ENCODE data around the gene NOS1AP.

NOS1AP gene

GRCh38 chr1:162291000-162291399 lies 221.5 kb downstream of the NOS1AP start:
- TF ChIP-seq CTCF (conservative IDR thresholded peaks at IDR 0.05): no peak
- TF ChIP-seq ZFX (IDR thresholded peaks at IDR 0.05): no peak
- H3K27ac ChIP-seq: no peak overlapping the region

DNA sequence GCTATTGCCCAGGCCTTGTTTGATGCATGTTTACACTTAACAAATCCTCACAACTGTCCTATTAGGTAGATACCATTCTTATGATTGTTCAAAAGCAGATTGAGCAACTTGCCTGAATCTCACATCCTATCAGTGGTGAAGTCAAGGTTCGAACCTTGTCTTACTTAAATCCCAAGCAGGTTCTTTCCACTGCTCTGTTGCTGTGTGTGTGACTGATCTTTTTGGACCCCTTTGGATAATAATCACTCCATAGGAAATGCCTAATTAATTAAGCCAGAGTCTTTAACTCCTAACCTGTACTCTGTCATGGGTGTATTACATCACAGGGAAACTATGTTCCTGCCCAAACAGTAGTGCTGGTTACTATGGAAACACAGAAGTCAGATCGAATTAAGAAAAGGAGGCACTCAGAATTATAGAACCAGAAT lies 222.9 kb downstream of the NOS1AP start:
- TF ChIP-seq ZFX (IDR thresholded peaks at IDR 0.05): no peak
- no peak for TF ChIP-seq CTCF (conservative IDR thresholded peaks at IDR 0.05)
- H3K27ac ChIP-seq: no peak overlapping the region

DNA sequence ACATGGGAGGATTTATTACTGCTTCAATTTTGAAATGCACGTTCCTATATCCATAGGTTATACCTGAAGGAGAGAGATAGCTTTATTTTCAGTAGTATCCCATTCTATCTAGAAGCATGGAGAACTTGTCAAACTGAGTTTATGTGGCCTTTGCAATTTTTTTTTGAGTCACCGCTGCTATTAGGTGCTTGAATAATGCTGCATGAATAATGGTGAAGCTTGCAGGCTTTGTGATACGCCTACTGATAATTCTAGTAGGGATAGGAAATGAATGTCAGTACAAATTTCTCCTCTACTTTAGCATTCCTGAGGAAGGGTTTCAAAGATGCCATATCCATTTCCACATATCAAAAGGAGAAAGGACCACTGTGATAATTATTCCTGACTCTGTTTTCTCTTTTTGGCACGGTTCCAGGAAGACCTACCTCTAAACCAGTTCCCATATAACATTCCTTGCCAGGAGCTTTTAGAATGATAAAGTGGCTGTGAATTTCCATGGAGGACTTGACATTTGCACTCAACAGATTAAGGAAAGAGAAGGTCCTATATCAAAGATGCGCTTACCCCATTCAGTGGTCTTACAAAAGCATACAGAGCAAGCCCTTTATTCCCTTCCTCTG lies 223.7 kb downstream of the NOS1AP start:
- H3K27ac ChIP-seq: no peak overlapping the region

GRCh38 chr1:162294015-162294414 lies 224.5 kb downstream of the NOS1AP start:
- H3K27ac ChIP-seq: no peak overlapping the region
- TF ChIP-seq CTCF (conservative IDR thresholded peaks at IDR 0.05) (no peak), ZFX (IDR thresholded peaks at IDR 0.05) (no peak)

More for the DNA sequence above, 223.7 kb downstream of the NOS1AP start:
- TF ChIP-seq CTCF (conservative IDR thresholded peaks at IDR 0.05) (no peak), ZFX (IDR thresholded peaks at IDR 0.05) (no peak)

DNA sequence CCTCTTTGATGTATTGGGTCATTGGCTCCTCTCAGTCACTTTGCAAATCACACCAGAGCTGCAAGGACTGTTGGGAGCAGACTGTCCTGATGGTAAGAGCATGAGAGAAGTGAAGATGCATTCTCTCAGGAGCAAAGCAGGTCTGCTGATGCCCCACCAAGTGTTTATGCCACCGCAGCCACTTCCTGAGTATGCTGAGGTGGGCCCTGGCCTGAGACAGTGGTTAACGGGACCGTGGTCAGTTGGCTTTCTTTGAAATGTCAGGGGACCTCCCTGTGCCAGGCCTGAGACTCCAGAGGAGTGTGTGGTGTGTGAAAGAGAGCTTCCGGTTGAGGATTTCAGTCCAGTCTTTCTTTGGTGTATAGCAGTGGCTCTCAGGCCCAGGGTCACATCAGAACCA lies 227.7 kb downstream of the NOS1AP start:
- H3K27ac ChIP-seq: no peak overlapping the region
- TF ChIP-seq CTCF (conservative IDR thresholded peaks at IDR 0.05): no peak
- TF ChIP-seq ZFX (IDR thresholded peaks at IDR 0.05): no peak

DNA sequence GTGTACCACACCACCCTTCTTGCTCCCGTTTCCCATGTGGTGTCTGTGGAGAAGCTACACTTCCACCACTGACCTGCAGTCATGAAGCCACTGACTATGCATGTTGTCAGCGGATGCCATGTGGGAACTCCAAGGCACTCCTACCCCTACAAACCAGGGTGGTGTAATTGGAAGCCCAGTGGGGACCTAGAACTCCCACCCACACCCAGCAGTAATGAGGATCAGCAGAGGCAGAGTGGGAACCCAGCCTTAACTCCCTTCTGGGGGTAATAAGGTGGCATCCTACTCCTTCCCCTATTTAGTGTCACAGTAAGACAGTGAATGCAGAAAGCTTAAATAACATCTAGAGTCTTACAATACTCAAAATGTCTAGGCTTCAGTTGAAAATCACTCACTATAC lies 228.8 kb downstream of the NOS1AP start:
- no peak for TF ChIP-seq CTCF (conservative IDR thresholded peaks at IDR 0.05)
- TF ChIP-seq ZFX (IDR thresholded peaks at IDR 0.05): no peak
- H3K27ac ChIP-seq: no peak overlapping the region

GRCh38 chr1:162299018-162299417 lies 229.5 kb downstream of the NOS1AP start:
- no peak overlapping the region for H3K27ac ChIP-seq
- no peak for TF ChIP-seq ZFX (IDR thresholded peaks at IDR 0.05)
- no peak for TF ChIP-seq CTCF (conservative IDR thresholded peaks at IDR 0.05)

Data from C4-2B (cell line).